GM23338 (cell line): ENCODE measurements around the gene TMEM63A.

ENCODE experiments used
- CREB1 ChIP-seq: fragments of 250-450 bp; sonication (Bioruptor Pico); IDR thresholded peaks from 2 replicates; pipeline ENCODE4 v1.5.0; 2020; ENCODE audit warnings: low read depth, mild to moderate bottlenecking, moderate library complexity
- CTCF ChIP-seq, 2 experiments: fragments of 200-600 bp in 1 of 2; sonication (generic) in 1 of 2; conservative IDR thresholded peaks; 2 replicates each; pipeline versions ENCODE4 v1.5.1 to v1.6.1; 2016 to 2017; ENCODE audit warnings: antibody characterized with exemption in 2 of 2, low read depth in 2 of 2, mild to moderate bottlenecking in 2 of 2, moderate library complexity in 1 of 2
- EZH2 ChIP-seq: fragments of 200-600 bp; sonication (generic); IDR thresholded peaks from one replicate; pipeline ENCODE4 v1.8.0; 2017; ENCODE audit warnings: antibody characterized with exemption, mild to moderate bottlenecking, low read depth; ENCODE audit not compliant: unreplicated experiment
- EZH2phosphoT487 ChIP-seq: fragments of 200-600 bp; sonication (generic); IDR thresholded peaks from one replicate; pipeline ENCODE4 v1.8.1; 2018; ENCODE audit warnings: antibody characterized with exemption; ENCODE audit not compliant: unreplicated experiment
- JUNB ChIP-seq: IDR thresholded peaks from one replicate; pipeline ENCODE4 v1.6.1; 2016; ENCODE audit warnings: antibody characterized with exemption; ENCODE audit not compliant: unreplicated experiment
- NANOG ChIP-seq: IDR thresholded peaks from 2 replicates; pipeline ENCODE4 v1.6.1; 2016; ENCODE audit warnings: antibody characterized with exemption, borderline replicate concordance
- POLR2AphosphoS5 ChIP-seq: IDR thresholded peaks from 2 replicates; pipeline ENCODE4 v1.6.1; 2016; ENCODE audit warnings: antibody characterized with exemption, low read depth
- STAT1 ChIP-seq: IDR thresholded peaks from one replicate; pipeline ENCODE4 v1.6.1; 2016; ENCODE audit warnings: antibody characterized with exemption; ENCODE audit not compliant: unreplicated experiment
- ZNF114 ChIP-seq: fragments of 250-450 bp; sonication (Bioruptor Pico); IDR thresholded peaks from 2 replicates; pipeline ENCODE4 v1.5.0; 2020; ENCODE audit warnings: mild to moderate bottlenecking, moderate library complexity
- ZNF331 ChIP-seq: fragments of 250-450 bp; sonication (Bioruptor Pico); IDR thresholded peaks from 2 replicates; pipeline ENCODE4 v1.5.0; 2020; ENCODE audit warnings: low read depth, mild to moderate bottlenecking, moderate library complexity
- ZNF462 ChIP-seq: fragments of 250-450 bp; sonication (Bioruptor Pico); IDR thresholded peaks from 2 replicates; pipeline ENCODE4 v1.5.0; 2020; ENCODE audit warnings: mild to moderate bottlenecking, moderate library complexity
- TF ChIP-seq, protein P1 (sequence below): IDR thresholded peaks from 2 replicates; pipeline ENCODE4 v1.6.1; 2016; ENCODE audit warnings: antibody characterized with exemption
- TF ChIP-seq, protein P2 (sequence below): IDR thresholded peaks from one replicate; pipeline ENCODE4 v1.6.1; 2018; ENCODE audit warnings: antibody characterized with exemption; ENCODE audit not compliant: unreplicated experiment

DNA sequence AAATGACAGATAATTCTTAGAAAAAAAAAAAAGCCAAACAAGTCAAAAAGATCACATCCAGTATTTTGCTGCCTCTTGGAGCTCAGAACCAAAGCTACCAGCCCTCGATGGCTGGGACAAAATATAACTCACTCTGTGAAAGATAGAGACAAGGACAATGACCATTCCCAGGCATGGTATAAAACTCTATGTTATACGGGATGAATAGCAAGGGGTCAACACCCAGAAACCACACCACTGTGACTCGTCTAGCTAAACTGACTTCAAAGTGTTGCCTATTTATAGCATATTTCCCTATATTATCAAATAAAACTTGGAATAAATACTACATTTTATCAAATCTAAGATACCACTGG lies 10.1 kb downstream of the TMEM63A start:
- TF ChIP-seq CTCF (conservative IDR thresholded peaks at IDR 0.05; ENCODE audit: low read depth in 2 of 2): no peak
- no peak for TF ChIP-seq POLR2AphosphoS5
- TF ChIP-seq ZNF114 (CRISPR knock-in tag): no peak
- TF ChIP-seq JUNB: no peak
- TF ChIP-seq, protein P1, sequence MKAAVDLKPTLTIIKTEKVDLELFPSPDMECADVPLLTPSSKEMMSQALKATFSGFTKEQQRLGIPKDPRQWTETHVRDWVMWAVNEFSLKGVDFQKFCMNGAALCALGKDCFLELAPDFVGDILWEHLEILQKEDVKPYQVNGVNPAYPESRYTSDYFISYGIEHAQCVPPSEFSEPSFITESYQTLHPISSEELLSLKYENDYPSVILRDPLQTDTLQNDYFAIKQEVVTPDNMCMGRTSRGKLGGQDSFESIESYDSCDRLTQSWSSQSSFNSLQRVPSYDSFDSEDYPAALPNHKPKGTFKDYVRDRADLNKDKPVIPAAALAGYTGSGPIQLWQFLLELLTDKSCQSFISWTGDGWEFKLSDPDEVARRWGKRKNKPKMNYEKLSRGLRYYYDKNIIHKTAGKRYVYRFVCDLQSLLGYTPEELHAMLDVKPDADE: no peak
- TF ChIP-seq CREB1: no peak
- no peak for TF ChIP-seq EZH2phosphoT487
- TF ChIP-seq, protein P2, sequence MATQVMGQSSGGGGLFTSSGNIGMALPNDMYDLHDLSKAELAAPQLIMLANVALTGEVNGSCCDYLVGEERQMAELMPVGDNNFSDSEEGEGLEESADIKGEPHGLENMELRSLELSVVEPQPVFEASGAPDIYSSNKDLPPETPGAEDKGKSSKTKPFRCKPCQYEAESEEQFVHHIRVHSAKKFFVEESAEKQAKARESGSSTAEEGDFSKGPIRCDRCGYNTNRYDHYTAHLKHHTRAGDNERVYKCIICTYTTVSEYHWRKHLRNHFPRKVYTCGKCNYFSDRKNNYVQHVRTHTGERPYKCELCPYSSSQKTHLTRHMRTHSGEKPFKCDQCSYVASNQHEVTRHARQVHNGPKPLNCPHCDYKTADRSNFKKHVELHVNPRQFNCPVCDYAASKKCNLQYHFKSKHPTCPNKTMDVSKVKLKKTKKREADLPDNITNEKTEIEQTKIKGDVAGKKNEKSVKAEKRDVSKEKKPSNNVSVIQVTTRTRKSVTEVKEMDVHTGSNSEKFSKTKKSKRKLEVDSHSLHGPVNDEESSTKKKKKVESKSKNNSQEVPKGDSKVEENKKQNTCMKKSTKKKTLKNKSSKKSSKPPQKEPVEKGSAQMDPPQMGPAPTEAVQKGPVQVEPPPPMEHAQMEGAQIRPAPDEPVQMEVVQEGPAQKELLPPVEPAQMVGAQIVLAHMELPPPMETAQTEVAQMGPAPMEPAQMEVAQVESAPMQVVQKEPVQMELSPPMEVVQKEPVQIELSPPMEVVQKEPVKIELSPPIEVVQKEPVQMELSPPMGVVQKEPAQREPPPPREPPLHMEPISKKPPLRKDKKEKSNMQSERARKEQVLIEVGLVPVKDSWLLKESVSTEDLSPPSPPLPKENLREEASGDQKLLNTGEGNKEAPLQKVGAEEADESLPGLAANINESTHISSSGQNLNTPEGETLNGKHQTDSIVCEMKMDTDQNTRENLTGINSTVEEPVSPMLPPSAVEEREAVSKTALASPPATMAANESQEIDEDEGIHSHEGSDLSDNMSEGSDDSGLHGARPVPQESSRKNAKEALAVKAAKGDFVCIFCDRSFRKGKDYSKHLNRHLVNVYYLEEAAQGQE: no peak
- no peak for TF ChIP-seq EZH2
- no peak for TF ChIP-seq NANOG
- TF ChIP-seq STAT1: no peak
- TF ChIP-seq ZNF331 (CRISPR knock-in tag): no peak
- no peak for TF ChIP-seq ZNF462 (CRISPR knock-in tag)
